DOHH2 (cell line): ENCODE data around the gene OMP.

Experiments used
- H3F3A ChIP-seq: fragments of 200-600 bp; sonication (generic), shearing (Covaris generic); 2 replicates; pipeline ENCODE4 v1.6.0; 2016; ENCODE audit warnings: antibody characterized with exemption, mild to moderate bottlenecking; ENCODE audit not compliant: control insufficient read depth, insufficient read depth
- H3K27ac ChIP-seq: fragments of 200-600 bp; sonication (generic); 2 replicates; pipeline ENCODE4 v1.5.1; 2014; ENCODE audit warnings: low read depth, mild to moderate bottlenecking, low read length, moderate library complexity
- H3K27me3 ChIP-seq: fragments of 200-600 bp; sonication (generic); 2 replicates; pipeline ENCODE4 v1.6.1; 2014; ENCODE audit warnings: mild to moderate bottlenecking, low read length, mixed read lengths; ENCODE audit not compliant: control insufficient read depth
- H3K36me3 ChIP-seq: fragments of 200-600 bp; sonication (generic); 2 replicates; pipeline ENCODE4 v1.6.1; 2014; ENCODE audit warnings: mild to moderate bottlenecking, low read length, moderate library complexity, mixed read lengths; ENCODE audit not compliant: control insufficient read depth
- H3K4me1 ChIP-seq: fragments of 200-600 bp; sonication (generic); 2 replicates; pipeline ENCODE4 v1.6.1; 2014; ENCODE audit warnings: mild to moderate bottlenecking, low read length, mixed read lengths; ENCODE audit not compliant: control insufficient read depth
- H3K4me2 ChIP-seq: fragments of 200-600 bp; sonication (generic); 2 replicates; pipeline ENCODE4 v1.6.0; 2014; ENCODE audit warnings: mild to moderate bottlenecking, low read length, moderate library complexity
- H3K4me3 ChIP-seq: fragments of 200-600 bp; sonication (generic); 2 replicates; pipeline ENCODE4 v1.5.1; 2014; ENCODE audit warnings: mild to moderate bottlenecking, low read length, mixed read lengths
- H3K79me2 ChIP-seq: fragments of 200-600 bp; sonication (generic); 2 replicates; pipeline ENCODE4 v1.6.1; 2014; ENCODE audit warnings: mild to moderate bottlenecking, low read length, mixed read lengths; ENCODE audit not compliant: control insufficient read depth
- H3K9me2 ChIP-seq: fragments of 200-600 bp; sonication (generic); replicated peaks from 2 replicates; pipeline ENCODE4 v1.6.1; 2014; ENCODE audit warnings: mild to moderate bottlenecking, low read length, mixed read lengths; ENCODE audit not compliant: control insufficient read depth
- H3K9me3 ChIP-seq: fragments of 200-600 bp; sonication (generic); 2 replicates; pipeline ENCODE4 v1.6.1; 2014; ENCODE audit warnings: antibody characterized with exemption, low read length, mixed read lengths; ENCODE audit not compliant: control insufficient read depth, insufficient read depth
- H4K20me1 ChIP-seq: fragments of 200-600 bp; sonication (generic); 2 replicates; pipeline ENCODE4 v1.6.0; 2014; ENCODE audit warnings: low read depth, mild to moderate bottlenecking, antibody characterized with exemption, low read length, moderate library complexity; ENCODE audit not compliant: control insufficient read depth, insufficient read depth
- EZH2phosphoT487 ChIP-seq: fragments of 200-600 bp; sonication (generic); IDR thresholded peaks from 2 replicates; pipeline ENCODE4 v1.6.1; 2017; ENCODE audit warnings: borderline replicate concordance, mild to moderate bottlenecking, antibody characterized with exemption, low read length, moderate library complexity, mixed read lengths
- TF ChIP-seq, protein P1 (sequence below): fragments of 200-600 bp; sonication (generic); IDR thresholded peaks from one replicate; pipeline ENCODE4 v1.5.1; 2014; ENCODE audit warnings: antibody characterized with exemption, mild to moderate bottlenecking, low read depth, low read length; ENCODE audit not compliant: poor library complexity, severe bottlenecking

The OMP gene

DNA sequence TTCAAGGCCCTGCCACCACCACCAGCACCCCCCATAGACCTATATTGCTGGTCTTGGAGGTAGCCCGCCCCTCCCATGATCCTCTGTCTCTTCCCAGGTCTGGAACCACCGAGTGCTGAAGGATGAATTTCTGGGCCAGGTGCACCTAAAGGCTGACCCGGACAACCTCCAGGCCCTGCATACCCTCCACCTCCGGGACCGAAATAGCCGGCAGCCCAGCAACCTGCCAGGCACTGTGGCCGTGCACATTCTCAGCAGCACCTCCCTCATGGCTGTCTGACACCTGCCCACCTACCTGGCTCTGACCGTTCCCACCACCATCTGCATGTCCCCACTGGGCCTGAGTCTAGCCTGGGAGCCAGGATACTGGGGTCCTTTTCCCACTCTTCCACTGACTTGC is 21.0 kb downstream of the OMP start:
- no peak overlapping the region for H3K4me2 ChIP-seq
- no peaks in the 10 kb centered on the region for H3K36me3 ChIP-seq
- no peak overlapping the region for H3K4me3 ChIP-seq
- H3K9me3 ChIP-seq, result no peaks in the 10 kb centered on the region
- H3K27ac ChIP-seq, result no peak overlapping the region
- H3K9me2 ChIP-seq, result no peaks in the 10 kb centered on the region
- no peaks in the 10 kb centered on the region for H3F3A ChIP-seq
- H4K20me1 ChIP-seq, result no peaks in the 10 kb centered on the region
- TF ChIP-seq, protein P1, sequence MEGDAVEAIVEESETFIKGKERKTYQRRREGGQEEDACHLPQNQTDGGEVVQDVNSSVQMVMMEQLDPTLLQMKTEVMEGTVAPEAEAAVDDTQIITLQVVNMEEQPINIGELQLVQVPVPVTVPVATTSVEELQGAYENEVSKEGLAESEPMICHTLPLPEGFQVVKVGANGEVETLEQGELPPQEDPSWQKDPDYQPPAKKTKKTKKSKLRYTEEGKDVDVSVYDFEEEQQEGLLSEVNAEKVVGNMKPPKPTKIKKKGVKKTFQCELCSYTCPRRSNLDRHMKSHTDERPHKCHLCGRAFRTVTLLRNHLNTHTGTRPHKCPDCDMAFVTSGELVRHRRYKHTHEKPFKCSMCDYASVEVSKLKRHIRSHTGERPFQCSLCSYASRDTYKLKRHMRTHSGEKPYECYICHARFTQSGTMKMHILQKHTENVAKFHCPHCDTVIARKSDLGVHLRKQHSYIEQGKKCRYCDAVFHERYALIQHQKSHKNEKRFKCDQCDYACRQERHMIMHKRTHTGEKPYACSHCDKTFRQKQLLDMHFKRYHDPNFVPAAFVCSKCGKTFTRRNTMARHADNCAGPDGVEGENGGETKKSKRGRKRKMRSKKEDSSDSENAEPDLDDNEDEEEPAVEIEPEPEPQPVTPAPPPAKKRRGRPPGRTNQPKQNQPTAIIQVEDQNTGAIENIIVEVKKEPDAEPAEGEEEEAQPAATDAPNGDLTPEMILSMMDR, result no peak
- no peak for TF ChIP-seq EZH2phosphoT487
- H3K79me2 ChIP-seq, result no peaks in the 10 kb centered on the region
- H3K27me3 ChIP-seq, result no peaks in the 10 kb centered on the region
- peaks cover 9% of the 10 kb centered on the region for H3K4me1 ChIP-seq

DNA sequence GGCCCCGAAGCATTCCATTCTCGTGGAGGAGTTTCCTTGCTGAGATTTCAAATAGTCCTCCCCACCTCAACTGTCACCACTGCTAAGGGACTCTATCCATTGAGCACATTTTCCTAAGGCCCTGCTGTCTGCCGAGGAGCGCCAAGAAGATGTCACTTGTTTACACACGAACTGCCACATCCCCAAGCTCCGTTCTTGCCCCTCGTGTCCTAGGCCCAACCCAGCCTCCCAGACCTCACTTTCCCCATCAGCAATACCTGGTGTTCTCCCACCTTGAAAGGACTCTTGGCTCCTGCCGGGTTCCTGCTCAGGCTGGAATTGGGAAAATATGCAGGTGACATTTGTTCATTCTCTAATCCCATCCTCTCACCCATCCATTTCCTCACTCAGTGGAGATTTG is 21.4 kb downstream of the OMP start:
- TF ChIP-seq, protein P1, result no peak
- TF ChIP-seq EZH2phosphoT487, result no peak
- Histone ChIP-seq H3K4me1 (peaks cover 9% of the 10 kb centered on the region), H3K27ac (no peak overlapping the region), H3K27me3 (no peaks in the 10 kb centered on the region), H3K79me2 (no peaks in the 10 kb centered on the region), H4K20me1 (no peaks in the 10 kb centered on the region), H3K9me2 (no peaks in the 10 kb centered on the region), H3K9me3 (no peaks in the 10 kb centered on the region), H3F3A (no peaks in the 10 kb centered on the region), H3K4me3 (no peak overlapping the region), H3K36me3 (no peaks in the 10 kb centered on the region), H3K4me2 (no peak overlapping the region)

DNA sequence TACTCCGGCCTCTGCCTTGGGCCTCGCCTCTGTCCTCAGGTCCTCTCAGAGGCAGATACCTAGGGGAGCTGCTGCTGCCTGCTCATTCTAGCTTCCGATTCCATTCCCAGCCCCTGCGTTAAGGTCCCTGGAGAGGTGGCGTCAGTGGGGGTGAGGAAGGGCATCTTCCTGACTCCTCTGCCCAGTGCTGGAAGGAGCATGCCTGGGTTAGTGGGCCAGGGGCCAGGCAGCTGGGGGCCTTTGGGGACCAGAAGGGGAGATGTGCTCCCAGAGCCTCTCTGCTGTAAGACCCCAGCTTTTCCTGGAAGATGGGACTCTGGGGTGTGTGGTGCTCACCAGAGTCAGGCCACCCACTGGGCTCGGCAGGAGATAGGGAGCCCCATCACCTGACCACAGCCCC is 21.8 kb downstream of the OMP start:
- Histone ChIP-seq H3K27ac (no peak overlapping the region), H3K4me1 (peaks cover 9% of the 10 kb centered on the region), H3K4me3 (no peak overlapping the region), H3F3A (no peaks in the 10 kb centered on the region), H4K20me1 (no peaks in the 10 kb centered on the region), H3K9me3 (no peaks in the 10 kb centered on the region), H3K36me3 (no peaks in the 10 kb centered on the region), H3K27me3 (no peaks in the 10 kb centered on the region), H3K9me2 (no peaks in the 10 kb centered on the region), H3K79me2 (no peaks in the 10 kb centered on the region), H3K4me2 (no peak overlapping the region)
- TF ChIP-seq EZH2phosphoT487, result no peak
- TF ChIP-seq, protein P1, result no peak

DNA sequence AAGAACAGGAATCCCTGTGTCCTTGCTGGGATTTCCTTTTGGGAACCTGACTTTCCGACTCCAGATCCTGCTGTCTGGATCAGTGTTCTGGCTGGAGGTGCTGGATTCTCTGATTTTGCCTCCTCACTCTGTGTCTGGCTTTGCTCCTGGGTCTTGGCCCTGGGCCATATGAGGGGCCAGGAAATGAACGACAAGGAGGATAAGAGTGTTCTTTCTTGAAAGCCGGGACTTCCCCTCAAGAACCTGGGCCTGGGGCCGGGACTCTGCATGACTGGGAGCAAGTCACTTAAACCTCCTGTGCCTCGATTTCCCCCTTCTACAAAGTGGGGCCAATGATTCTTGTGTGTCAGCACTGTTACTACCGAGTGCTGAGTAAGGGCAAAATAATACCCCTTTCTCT is 22.6 kb downstream of the OMP start:
- no peak overlapping the region for H3K4me3 ChIP-seq
- no peak for TF ChIP-seq EZH2phosphoT487
- TF ChIP-seq, protein P1, result no peak
- no peak overlapping the region for H3K27ac ChIP-seq
- H3K4me2 ChIP-seq, result no peak overlapping the region
- H3K79me2 ChIP-seq, result no peaks in the 10 kb centered on the region
- no peaks in the 10 kb centered on the region for H3F3A ChIP-seq
- peaks cover 9% of the 10 kb centered on the region for H3K4me1 ChIP-seq
- H3K9me2 ChIP-seq, result no peaks in the 10 kb centered on the region
- no peaks in the 10 kb centered on the region for H4K20me1 ChIP-seq
- no peaks in the 10 kb centered on the region for H3K27me3 ChIP-seq
- H3K9me3 ChIP-seq, result no peaks in the 10 kb centered on the region
- no peaks in the 10 kb centered on the region for H3K36me3 ChIP-seq
